HL-60/S4 treated with retinoic acid at 250 ng/mL for 4 days and 3 days (cell line): ENCODE results near the gene BCL7B.
"Not testable (repeated sequence)": the region's sequence is repeated elsewhere in the genome, so short reads cannot be mapped to it uniquely, and the experiment has no call there.

Source experiments
- in situ Hi-C: fragments of 300-500 bp; cut with MboI; formaldehyde crosslinking; loops from 2 replicates; pipeline ENCODE4 v1.7.0; 2022; ENCODE audit warnings: low sequenced_read_pairs

Gene BCL7B

DNA sequence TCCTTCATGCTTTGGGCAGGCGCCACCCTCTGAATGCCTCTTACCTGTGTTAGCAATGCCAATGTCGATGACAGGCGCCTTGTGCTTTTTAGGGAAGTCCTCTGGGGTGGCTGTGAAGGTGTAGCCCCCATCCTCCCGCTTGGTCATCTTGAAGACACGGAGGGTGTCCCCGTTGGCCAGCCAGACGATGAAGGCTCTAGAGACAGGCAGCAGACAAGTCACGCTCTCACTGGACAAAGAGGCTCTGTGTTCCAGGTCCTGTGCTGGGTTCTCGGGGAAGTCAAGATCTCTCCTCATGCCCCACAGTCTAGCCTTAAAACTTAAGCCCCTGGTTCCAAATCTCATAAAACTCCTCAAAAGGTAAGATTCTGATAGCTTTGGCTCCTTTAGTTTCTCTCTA lies 15.8 kb upstream of the BCL7B start:
- in situ Hi-C loops, result no loop called here

DNA sequence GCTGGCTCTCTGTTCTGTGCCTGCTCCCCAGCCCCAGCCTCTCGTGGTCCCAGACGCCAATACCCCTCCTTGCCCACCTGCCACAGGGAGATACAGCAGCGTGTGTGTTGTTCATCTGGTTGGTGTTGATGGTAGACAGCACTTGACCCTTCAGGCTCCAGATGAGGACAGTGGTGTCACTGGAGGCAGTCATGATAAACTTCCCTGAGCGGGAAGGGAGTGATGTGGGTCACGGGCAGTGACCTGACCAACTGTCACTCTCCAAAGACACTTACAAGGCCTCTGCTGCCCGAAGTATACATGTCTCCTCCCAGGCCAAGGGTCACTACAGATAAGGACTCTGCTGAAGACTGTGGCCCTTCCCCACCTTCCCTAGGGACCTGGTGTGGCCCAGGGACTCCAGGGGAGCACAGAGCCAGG lies 15.3 kb upstream of the BCL7B start:
- in situ Hi-C loops, result no loop called here

DNA sequence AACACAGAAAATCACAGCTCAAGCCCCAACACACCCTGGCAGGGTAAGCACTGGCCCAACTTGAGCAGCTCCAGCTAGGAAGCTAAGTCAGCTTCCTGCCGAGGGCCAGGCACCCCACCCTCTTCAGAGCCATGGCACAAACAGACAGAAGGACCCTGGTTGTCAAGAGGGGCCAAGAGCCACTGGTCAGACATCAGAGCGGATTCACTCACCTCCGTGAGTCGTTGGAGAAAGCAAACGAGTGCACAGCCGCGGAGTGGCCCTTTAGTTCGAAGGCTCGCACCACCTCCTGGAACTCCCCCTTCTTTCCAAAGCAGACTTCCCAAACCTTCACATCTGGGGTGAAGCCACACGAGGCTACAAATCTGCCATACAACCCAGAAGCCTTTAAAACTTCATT lies 13.5 kb upstream of the BCL7B start:
- in situ Hi-C loops, result no loop called here

DNA sequence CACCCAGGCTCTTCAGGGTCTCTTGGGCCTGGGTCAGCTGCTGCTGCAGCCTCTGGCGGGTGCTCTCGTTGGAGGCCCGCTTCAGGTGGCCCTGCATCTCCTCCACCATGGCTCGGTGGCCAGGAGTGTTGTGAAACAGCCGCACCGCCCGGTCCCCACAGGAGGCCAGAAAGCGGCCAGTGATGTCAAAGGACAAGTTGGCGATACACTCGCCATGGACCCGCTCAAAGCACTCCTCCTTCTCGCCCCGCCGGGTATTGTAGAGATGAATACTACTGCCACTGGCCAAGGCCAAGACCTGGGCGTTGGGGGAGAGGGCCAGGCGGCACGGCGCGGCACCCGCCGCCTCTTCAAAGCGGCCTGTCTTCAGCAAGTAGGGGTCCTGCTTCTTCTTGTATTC lies 13.0 kb upstream of the BCL7B start:
- in situ Hi-C loops, result no loop called here

DNA sequence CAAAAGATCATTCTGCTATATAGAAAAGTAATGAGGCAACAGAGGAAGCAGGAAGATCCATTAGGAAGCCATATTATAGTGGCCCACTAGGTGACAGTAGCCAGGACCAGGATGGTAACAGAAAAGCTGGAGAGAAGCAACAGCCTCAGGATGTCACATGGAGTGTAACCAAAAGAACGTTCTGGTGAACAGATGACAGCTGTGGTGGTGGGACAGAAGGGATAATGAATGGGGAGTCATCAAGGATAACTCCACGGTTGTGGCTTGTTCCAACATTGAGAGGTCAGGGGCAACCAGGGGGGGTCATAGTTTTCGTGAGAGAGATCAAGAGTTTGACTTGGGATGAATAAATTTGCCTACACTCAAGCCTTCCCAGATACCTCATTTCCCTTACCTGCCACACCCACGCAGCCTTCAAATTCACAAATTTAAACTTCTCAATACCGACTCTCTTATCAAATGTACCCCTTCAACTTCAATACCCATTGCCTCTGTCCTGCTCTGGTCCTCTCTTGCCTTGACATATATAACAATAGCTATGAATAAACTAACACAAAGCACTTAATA lies 11.6 kb upstream of the BCL7B start:
- in situ Hi-C loops, result no loop called here

DNA sequence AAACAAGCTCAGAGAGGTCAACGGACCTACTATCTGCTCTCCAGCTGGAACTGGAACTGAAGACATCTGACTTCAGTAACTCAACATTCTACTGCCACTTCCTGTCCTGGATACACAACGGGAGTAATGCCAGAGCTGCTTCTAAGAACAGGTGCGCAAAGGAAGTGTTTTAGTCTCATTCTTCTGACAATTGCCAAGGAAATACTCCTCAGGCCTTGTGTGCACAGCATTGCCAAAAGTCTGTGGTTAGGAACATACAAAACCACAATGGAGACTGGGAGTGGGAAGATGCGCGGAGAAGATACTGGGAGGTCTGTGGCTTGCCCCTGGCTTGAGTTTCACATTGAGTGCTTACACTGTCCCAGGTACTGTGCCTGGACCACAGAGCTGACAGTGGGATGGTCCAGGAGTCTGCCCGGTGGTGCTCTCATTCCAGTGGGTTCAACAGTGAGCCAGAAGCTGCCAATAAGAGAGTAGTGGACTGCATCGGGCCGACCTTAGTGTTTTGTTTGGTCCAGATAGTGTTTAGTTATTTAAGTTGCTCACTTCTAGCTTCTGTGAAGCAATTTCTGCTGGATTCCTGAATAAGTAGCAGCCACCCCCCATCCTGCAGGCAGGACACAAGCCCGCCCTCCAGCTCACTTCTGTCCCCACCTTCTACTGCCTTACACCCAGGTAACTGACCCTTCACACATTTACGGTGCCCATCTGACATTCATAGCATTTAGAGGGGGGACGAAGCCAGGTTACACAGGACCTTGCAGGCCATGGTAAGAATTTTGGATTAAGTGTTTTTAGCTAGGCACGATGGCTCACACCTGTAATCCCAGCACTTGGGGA lies 10.6 kb upstream of the BCL7B start:
- in situ Hi-C loops, result no loop called here

DNA sequence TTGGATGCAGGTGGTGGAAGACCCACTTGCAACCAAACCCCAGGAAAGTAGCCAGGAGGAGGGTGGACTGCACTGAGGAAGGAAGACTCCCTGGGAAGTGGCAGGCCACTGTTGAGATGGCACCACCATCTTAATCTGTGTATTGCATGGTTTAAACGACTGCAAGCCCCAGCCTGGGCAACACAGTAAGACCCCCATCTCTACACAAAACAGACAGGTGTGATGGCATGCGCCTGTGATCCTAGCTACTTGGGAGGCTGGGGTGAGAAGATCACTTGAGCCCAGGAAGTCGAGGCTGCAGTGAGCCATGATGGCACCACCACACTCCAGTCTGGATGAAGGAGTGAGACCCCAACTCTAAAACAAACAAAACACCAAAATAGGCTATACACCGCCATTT lies 9.7 kb upstream of the BCL7B start:
- in situ Hi-C loops, result no loop called here

DNA sequence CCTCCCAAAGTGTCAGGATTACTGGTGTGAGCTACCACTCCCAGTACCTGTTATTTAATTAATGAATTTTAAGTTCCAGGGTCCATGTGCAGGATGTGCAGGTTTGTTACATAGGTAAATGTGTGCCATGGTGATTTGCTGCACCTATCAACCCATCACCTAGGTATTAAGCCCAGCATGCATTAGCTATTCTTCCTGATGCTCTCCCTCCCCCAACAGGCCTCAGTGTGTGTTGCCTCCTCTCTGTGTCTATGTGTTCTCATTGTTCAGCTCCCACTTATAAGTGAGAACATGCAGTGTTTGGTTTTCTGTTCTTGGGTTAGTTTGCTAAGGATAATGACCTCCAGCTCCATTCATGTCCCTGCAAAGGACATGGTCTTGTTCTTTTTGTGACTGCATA lies 8.9 kb upstream of the BCL7B start:
- in situ Hi-C loops, result not testable (repeated sequence)

DNA sequence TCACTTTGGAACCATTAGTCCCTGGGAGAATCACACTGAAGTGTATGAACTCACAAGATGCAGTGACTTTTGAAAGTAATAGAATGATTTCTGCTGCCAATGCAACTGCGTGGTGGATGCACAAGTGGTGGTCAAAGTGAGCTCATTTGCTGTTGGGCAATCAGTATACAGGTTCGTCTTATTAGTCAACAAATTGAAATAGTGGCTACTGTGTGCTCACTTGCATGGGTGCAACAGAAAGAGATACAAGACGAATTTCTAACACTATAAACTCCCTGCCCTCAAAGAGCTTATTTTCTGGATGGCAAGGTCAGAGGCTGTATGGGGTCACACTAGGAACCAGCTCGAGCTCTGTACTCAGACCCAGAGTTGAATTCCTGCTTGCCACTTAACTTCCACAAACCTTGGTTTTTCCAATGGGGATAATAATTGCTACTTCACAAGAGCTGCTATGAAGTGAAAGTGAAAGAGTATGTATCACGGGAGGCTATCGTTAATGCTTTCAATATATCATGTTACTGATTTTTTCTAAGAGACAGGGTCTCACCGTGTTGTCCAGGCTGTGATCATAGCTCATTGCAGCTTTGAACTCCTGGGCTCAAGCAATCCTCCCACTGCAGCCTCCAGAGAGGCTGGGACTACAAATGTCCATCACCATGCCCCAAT lies 8.3 kb upstream of the BCL7B start:
- in situ Hi-C loops, result no loop called here

DNA sequence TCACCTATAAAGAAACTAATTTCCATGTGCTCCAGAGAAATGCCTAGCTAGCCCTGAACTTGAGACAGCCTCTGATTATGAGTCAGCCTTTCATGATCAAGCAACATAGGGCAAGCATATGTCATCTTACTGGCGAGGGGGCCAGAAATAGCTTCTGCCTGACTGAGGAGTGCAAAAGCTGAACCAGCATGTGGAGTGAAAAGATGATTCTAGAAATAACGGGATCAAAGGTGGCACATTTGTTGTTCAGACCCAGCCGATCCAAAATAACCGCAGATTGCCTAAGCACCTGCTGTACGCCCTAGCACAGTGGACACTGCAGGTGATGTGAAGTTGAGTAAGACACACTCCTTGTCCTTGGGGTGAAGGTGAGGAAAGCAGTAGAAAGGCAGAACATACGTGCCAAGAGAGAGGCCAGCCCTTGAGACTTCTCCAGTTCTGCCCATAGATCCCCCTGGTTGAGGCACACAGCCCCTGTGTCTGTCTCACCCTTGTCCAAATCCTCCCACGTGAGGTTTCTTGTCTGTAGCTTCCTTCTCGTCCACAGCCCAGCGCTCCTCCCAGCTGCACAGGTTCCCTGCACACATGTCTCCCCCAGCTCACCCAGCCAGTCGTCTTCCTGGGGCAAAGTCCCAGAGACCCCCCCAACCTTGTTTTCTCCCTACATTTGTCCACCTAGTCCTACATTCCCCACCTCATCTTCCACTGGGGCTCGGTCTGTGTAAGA lies 2.8 kb upstream of the BCL7B start:
- in situ Hi-C loops, result no loop called here

DNA sequence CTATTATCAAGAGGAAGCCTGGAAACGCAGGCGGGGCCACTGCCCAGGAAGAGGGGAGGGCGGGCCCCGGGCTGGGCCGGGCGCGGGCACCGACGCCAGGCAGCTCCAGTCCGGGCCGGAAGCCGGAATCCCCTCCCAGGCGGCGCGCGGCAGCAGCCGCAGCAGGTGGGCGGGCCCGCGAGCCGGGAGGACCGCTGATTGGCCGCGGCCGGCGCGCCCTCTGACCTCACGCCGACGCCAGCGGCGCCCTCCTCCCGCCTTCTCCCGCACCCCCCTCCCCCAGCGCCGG lies 438 bp downstream of the BCL7B start:
- in situ Hi-C loops, result no loop called here

DNA sequence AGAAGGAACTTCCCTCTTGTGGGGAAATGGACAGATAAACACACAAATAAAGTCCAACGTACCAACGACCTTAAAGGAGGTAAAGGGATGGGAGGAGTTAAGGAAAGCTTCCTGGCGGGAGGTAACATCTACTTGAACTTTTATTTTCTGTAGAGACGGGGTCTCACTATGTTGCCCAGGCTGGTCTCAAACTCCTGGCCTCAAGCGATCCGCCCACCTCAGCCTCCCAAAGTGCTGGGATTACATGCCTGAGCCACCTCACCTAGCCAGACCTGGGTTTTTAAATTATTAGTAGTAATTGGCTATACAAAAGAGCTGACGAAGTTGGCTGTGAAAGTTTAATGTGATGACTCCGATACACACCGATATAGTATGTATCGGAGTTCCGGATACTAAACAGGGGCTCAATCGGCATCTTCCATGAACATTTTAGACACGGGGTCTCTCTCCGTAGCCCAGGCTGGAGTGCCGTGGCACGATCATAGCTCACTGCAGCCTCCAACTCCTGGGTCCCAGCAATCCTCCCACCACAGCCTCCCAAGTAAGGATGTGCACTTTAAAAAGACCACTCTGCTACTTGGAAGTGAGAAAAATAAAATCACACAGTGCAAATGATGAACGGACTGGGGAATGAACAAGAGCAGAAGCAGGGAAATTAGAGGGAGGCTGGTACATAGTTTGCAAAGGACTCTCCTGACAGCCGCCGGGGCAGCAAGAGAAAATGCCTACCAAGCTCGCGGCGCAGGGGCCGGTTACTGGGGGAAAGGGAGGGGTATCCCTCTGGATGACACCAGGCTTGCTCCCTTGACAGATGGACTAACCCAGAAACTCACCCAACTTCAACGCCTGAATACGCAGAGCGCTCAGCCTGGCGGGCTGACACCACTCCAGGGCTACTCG lies 1.0 kb downstream of the BCL7B start:
- in situ Hi-C loops, result no loop called here

DNA sequence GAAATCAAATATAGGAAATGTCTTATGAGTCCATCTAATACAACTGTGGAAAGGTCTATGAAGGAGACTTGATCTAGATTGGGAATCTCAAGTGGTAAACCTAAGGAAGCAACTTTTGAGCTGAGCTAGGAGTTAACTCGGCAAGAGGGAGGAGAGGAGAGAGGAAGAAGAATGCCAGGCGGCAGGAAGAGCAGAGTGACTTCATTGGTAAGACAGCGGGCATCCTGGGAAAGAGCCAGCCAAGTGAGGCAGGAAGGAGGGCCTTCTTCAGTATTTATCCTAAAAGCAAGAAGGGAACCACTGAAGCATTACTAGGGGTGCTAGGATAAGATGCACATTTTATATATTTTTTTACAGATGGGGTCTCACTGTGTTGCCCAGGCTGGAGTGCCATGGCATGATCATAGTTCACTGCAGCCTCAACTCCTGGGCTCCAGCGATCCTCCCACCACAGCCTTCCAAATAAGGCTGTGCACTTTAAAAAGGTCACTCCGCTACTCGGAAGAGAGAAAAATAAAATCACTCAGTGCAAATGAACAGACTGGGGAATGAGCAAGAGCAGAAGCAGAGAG lies 2.0 kb downstream of the BCL7B start:
- in situ Hi-C loops, result no loop called here

DNA sequence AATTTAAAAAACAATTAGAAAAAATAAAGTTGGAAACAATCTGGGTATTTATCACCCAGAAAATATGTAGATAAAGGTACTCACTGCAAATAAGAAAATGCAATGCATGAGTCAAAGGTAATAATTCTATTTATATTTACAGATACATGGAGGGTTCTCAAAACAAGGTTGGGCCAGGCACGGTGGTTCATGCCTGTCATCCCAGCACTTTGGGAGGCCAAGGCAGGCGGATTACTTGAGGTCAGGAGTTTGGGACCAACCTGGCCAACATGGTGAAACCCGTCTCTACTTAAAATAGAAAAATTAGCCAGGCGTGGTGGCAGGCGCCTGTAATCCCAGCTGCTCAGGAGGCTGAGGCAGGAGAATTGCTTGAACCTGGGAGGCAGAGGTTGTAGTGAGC lies 7.4 kb downstream of the BCL7B start:
- in situ Hi-C loops, result not testable (repeated sequence)

DNA sequence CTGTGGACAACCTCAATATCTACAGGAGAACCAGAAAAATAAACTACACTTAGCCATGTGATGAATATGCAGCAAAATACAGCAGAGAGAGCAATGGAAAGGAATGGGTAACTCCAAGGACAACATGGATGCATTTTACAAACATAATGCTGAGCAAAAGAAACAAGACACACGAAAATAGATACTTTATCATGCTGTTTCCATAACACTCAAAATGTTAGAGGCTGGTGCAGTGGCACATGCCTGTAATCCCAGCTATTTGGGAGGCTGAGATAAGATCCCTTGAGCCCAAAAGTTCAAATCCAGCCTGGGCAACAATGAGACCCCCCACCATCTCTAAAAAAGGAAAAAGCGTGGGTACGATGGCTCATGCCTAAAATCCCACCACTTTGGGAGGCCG lies 8.3 kb downstream of the BCL7B start:
- in situ Hi-C loops, result no loop called here

DNA sequence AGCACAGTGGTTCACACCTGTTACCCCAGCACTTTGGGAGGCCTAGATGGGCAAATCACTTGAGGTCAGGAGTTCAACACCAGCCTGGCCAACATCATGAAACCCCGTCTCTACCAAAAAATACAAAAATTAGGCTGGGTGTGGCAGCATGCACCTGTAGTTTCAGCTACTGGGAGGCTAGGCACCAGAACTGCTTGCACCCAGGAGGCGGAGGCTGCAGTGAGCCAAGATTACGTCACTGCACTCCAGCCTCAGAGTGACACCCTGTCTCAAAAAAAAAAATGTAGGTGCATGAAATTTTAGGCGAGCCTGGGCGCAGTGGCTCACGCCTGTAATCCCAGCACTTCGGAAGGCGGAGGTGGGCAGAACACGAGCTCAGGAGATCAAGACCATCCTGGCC lies 9.6 kb downstream of the BCL7B start:
- in situ Hi-C loops, result no loop called here

DNA sequence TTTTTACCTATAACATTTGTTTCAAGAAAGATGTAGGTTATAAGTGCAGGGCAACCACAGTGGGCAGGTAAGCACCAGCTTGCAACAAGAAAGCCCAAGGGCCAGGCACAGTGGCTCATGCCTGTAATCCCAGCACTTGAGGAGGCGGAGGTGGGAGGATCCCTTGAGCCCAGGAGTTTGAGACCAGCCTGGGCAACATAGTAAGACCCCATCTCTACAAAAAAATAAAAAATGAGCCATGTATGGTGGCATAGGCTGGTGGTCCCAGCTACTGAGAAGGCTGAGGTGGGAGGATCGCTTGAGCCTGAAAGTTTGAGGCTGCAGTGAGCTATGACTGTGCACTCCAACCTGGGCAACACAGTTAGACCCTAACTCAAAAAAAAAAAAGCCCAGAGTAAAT lies 12.8 kb downstream of the BCL7B start:
- in situ Hi-C loops, result no loop called here

DNA sequence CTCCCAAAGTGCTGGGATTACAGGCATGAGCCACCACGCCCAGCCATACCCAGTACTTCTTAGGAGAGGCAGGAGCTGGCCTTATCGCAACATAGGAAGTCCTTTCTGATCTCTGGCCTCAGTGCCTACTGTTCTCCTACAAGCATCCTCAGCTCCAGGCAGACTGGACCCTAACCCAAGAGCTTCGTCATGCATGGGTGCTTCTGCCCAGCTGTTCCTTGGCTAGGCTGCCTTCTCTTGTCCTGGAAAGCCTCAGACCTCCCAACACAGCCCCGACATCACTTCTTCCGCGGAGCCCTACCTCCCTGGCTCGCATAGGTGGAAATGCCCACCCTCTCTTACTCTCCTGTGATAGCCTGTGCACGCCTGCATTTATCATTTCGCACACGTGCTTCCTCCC lies 15.8 kb downstream of the BCL7B start:
- in situ Hi-C loops, result no loop called here

DNA sequence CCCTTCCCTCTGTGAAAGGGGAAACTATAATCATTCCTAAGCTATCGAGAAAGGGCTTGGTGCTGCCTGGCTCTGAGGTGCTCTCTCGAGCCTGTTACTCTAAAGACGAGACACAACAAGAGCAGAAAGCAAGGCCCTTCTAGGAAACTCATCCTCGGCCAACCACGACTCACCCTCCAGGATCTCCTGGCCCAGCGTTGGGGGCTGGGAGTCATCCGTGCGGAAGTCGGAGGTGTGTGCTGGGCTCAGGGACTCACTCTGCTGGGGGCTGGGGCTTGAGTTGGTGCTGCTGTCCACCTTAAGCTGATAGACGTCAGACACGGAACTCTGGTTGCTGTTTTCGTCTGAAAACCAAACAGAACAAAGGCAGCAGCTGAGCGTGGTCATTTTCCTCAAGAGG lies 17.8 kb downstream of the BCL7B start:
- in situ Hi-C loops, result no loop called here

DNA sequence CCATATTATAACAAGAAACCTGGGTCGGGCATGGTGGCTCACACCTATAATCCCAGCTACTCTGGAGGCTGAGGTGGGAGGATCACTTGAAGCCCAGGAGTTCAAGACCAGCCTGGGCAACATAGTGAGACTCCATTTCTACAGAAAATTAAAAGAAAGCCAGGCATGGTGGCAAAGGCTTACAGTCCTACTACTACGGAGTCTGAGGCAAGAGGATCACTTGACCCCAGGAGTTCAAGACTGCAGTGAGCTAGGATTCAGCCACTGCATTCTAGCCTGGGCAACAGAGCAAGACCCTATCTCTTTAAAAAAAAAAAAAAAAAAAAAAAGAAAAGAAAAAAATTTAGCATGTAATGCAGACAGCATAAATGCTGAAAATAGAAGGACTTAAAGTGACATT lies 19.0 kb downstream of the BCL7B start:
- in situ Hi-C loops, result not testable (repeated sequence)

DNA sequence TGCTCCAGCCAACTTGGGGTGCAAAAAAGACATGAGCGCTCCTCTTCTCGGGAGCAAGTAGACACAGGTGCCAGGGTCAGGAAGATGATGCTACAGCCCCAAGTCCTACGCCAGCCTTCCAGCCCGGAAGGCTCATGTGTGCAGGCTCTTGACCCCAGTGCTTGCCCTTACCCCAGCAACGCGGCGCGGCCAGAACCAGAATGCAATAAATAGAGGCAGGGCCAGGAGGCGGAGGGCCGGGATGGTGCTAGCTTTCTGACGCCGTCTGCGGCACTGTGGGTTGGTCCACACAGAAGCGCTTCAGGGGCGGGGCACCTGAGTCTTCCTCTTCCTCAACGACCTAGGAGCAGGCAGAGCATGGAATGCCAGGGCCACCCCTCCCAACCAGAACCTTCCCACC lies 20.4 kb downstream of the BCL7B start:
- in situ Hi-C loops, result no loop called here
